SU-DHL-6 (cell line): ENCODE data around the gene SMC2.

ENCODE experiments used
- H2AFZ ChIP-seq: fragments of 200-600 bp; sonication (generic); 2 replicates; pipeline ENCODE4 v1.6.1; 2014; ENCODE audit warnings: low read depth, mild to moderate bottlenecking, moderate library complexity, mixed read lengths, antibody characterized with exemption, low read length; ENCODE audit not compliant: severe bottlenecking
- H3F3A ChIP-seq: fragments of 200-600 bp; shearing (Covaris generic); 2 replicates; pipeline ENCODE4 v1.6.0; 2016; ENCODE audit warnings: antibody characterized with exemption, mild to moderate bottlenecking; ENCODE audit not compliant: insufficient read depth
- H3K27ac ChIP-seq: fragments of 200-600 bp; sonication (generic); 2 replicates; pipeline ENCODE4 v1.5.1; 2016; ENCODE audit warnings: low read depth, mild to moderate bottlenecking, low read length, moderate library complexity, mixed read lengths
- H3K27me3 ChIP-seq: fragments of 200-600 bp; sonication (generic), shearing (Covaris generic); 2 replicates; pipeline ENCODE4 v1.6.0; 2014; ENCODE audit warnings: mild to moderate bottlenecking, low read length
- H3K36me3 ChIP-seq: fragments of 200-600 bp; sonication (generic); 2 replicates; pipeline ENCODE4 v1.6.1; 2014; ENCODE audit warnings: mild to moderate bottlenecking, low read length, mixed read lengths
- H3K4me2 ChIP-seq: fragments of 300-600, 200-600 bp; shearing (Covaris generic), sonication (generic); 2 replicates; pipeline ENCODE4 v1.6.0; 2014; ENCODE audit warnings: low read length, low read depth, mild to moderate bottlenecking; ENCODE audit not compliant: poor library complexity, severe bottlenecking
- H3K4me3 ChIP-seq: fragments of 200-600 bp; sonication (generic); 2 replicates; pipeline ENCODE4 v1.5.1; 2014; ENCODE audit warnings: antibody characterized with exemption, low read length, mild to moderate bottlenecking, mixed read lengths; ENCODE audit not compliant: insufficient read depth, poor library complexity, severe bottlenecking
- H3K79me2 ChIP-seq: fragments of 200-600 bp; sonication (generic); 2 replicates; pipeline ENCODE4 v1.6.1; 2014; ENCODE audit warnings: mild to moderate bottlenecking, low read length, moderate library complexity; ENCODE audit not compliant: insufficient read depth
- H3K9ac ChIP-seq: fragments of 200-600 bp; sonication (generic); 2 replicates; pipeline ENCODE4 v1.7.0; 2014; ENCODE audit warnings: mild to moderate bottlenecking, low read length
- H3K9me2 ChIP-seq: fragments of 200-600 bp; sonication (generic); replicated peaks from 2 replicates; pipeline ENCODE4 v1.6.1; 2014; ENCODE audit warnings: low read length; ENCODE audit not compliant: insufficient read depth
- H3K9me3 ChIP-seq: fragments of 200-600 bp; sonication (generic); 2 replicates; pipeline ENCODE4 v1.6.1; 2014; ENCODE audit warnings: low read length, mixed read lengths; ENCODE audit not compliant: insufficient read depth
- H4K20me1 ChIP-seq: fragments of 200-600 bp; sonication (generic); 2 replicates; pipeline ENCODE4 v1.6.1; 2014; ENCODE audit warnings: low read depth, mild to moderate bottlenecking, antibody characterized with exemption, low read length, moderate library complexity, mixed read lengths
- CTCF ChIP-seq: fragments of 200-600 bp; sonication (generic); IDR thresholded peaks from one replicate; pipeline ENCODE4 v1.5.1; 2017; ENCODE audit warnings: antibody characterized with exemption, mild to moderate bottlenecking, low read length, moderate library complexity; ENCODE audit not compliant: insufficient read depth, poor library complexity, severe bottlenecking
- EZH2phosphoT487 ChIP-seq: fragments of 200-600 bp; sonication (generic), shearing (Covaris generic); conservative IDR thresholded peaks from 2 replicates; pipeline ENCODE4 v1.6.1; 2018; ENCODE audit warnings: mild to moderate bottlenecking, antibody characterized with exemption, low read length, moderate library complexity, mixed read lengths

The SMC2 gene

GRCh38 chr9:104173067-104173466 is 79.0 kb downstream of the SMC2 start:
- Histone ChIP-seq H3K27ac (no peak overlapping the region), H3K9me3 (no peaks in the 10 kb centered on the region), H3K9ac (no peak overlapping the region), H3K27me3 (no peaks in the 10 kb centered on the region), H4K20me1 (no peaks in the 10 kb centered on the region), H3F3A (no peaks in the 10 kb centered on the region), H2AFZ (no peak overlapping the region), H3K4me2 (no peak overlapping the region), H3K4me3 (no peak overlapping the region), H3K9me2 (no peaks in the 10 kb centered on the region), H3K36me3 (no peaks in the 10 kb centered on the region), H3K79me2 (no peaks in the 10 kb centered on the region)
- TF ChIP-seq CTCF = no peak
- no peak for TF ChIP-seq EZH2phosphoT487

- Histone ChIP-seq H3K27me3 (no peaks in the 10 kb centered on the region), H3K79me2 (no peaks in the 10 kb centered on the region), H4K20me1 (no peaks in the 10 kb centered on the region), H3K4me3 (no peak overlapping the region), H3K9me2 (no peaks in the 10 kb centered on the region), H3F3A (no peaks in the 10 kb centered on the region), H2AFZ (no peak overlapping the region), H3K4me2 (no peak overlapping the region), H3K9me3 (no peaks in the 10 kb centered on the region), H3K36me3 (no peaks in the 10 kb centered on the region), H3K27ac (no peak overlapping the region), H3K9ac (no peak overlapping the region)
- TF ChIP-seq EZH2phosphoT487 (no peak), CTCF (peak; percentile 55)
Measured at GRCh38 chr9:104177003-104177611, 83.0 kb downstream of the SMC2 start.

- Histone ChIP-seq H3K4me3 (no peak overlapping the region), H3K9ac (no peak overlapping the region), H3K9me2 (no peaks in the 10 kb centered on the region), H3K27ac (no peak overlapping the region), H2AFZ (no peak overlapping the region), H3K4me2 (no peak overlapping the region), H3K9me3 (no peaks in the 10 kb centered on the region), H3F3A (no peaks in the 10 kb centered on the region), H4K20me1 (no peaks in the 10 kb centered on the region), H3K36me3 (no peaks in the 10 kb centered on the region), H3K27me3 (no peaks in the 10 kb centered on the region), H3K79me2 (no peaks in the 10 kb centered on the region)
- no peak for TF ChIP-seq EZH2phosphoT487
- TF ChIP-seq CTCF = no peak
Measured at GRCh38 chr9:104177676-104178075, 83.6 kb downstream of the SMC2 start.
